Measurements from ENCODE around the gene WDR46. TPM values are rescaled to one million over a fixed set of nuclear protein-coding genes. Genes with fewer than 3 reads are reported as not detected.

WDR46 gene
- total RNA-seq, 1 experiment from 2014 or later: 90.6 TPM

- ChIA-PET RAD21 (ENCODE audit: low non-redundant PET in 1 of 2, low total read pairs in 2 of 2, uncharacterized antibody in 2 of 2, unreplicated experiment in 2 of 2) (no interaction called here), POLR2A (no interaction called here), CTCF (interaction anchor here (1.5 kb wide), 1 partner anchor 8 kb away, joined by 6 read pairs; no protein-coding TSS in a partner anchor)
- no peak overlapping the region for H2AFZ ChIP-seq (ENCODE audit: low read depth, low read length, poor library complexity, severe bottlenecking)
- DNase-seq (ENCODE audit: low read depth, low spot score) (no peak), ATAC-seq (no peak)
- H3K9me3 ChIP-seq (ENCODE audit: control insufficient read depth in 1 of 2, insufficient read depth in 1 of 2, low read depth in 1 of 2, low read length in 2 of 2): no peaks in the 10 kb centered on the region
- no peaks in the 10 kb centered on the region for H4K20me1 ChIP-seq (ENCODE audit: insufficient read depth)
- H3K27ac ChIP-seq (ENCODE audit: low read depth, low read length): no peak overlapping the region
- TF ChIP-seq ATF3 (IDR thresholded peaks at IDR 0.05): no peak
- TF ChIP-seq POLR2A (IDR thresholded peaks at IDR 0.05; ENCODE audit: borderline replicate concordance, extremely low read depth, insufficient read depth, insufficient read length): no peak
- TF ChIP-seq SP1 (IDR thresholded peaks at IDR 0.05; ENCODE audit: low read depth): no peak
- TF ChIP-seq CEBPB (IDR thresholded peaks at IDR 0.05; ENCODE audit: low read depth): no peak
- TF ChIP-seq EZH2phosphoT487 (IDR thresholded peaks at IDR 0.05; ENCODE audit: borderline replicate concordance): no peak
- no peak for TF ChIP-seq ZNF274 (IDR thresholded peaks at IDR 0.05; ENCODE audit: low read depth, low read length)
- intact Hi-C loops (cut with micrococcal nuclease): no loop called here
- no peaks in the 10 kb centered on the region for H3K79me2 ChIP-seq (ENCODE audit: insufficient read depth, low read length)
- H3K4me3 ChIP-seq (replicated peaks in 1 of 2; ENCODE audit: low read depth in 1 of 2, low read length in 2 of 2): no peak overlapping the region
- no peaks in the 10 kb centered on the region for H3K9me2 ChIP-seq (ENCODE audit: insufficient read depth)
- no peak overlapping the region for H3K4me2 ChIP-seq (ENCODE audit: low read length)
- no peak overlapping the region for H3K9ac ChIP-seq (ENCODE audit: low read length)
- H3K27me3 ChIP-seq (ENCODE audit: insufficient read depth, low read length): no peaks in the 10 kb centered on the region
- no TSS peak for BruUV-seq (replicated peaks)
- no peaks in the 10 kb centered on the region for H3K36me3 ChIP-seq (ENCODE audit: control insufficient read depth in 1 of 2, insufficient read depth in 2 of 2, low read length in 2 of 2)
- no peaks in the 10 kb centered on the region for H3K4me1 ChIP-seq (ENCODE audit: control insufficient read depth in 1 of 2, insufficient read depth in 2 of 2, low read length in 2 of 2)
These were observed 47.5 kb upstream of the WDR46 start for GRCh38 chr6:33336495-33336894.

- POLR2A ChIA-PET: no interaction called here
- Histone ChIP-seq H2AFZ (ENCODE audit: low read depth, low read length, poor library complexity, severe bottlenecking) (no peak overlapping the region), H3K79me2 (ENCODE audit: insufficient read depth, low read length) (no peaks in the 10 kb centered on the region), H3K4me2 (ENCODE audit: low read length) (no peak overlapping the region), H3K27ac (ENCODE audit: low read depth, low read length) (no peak overlapping the region), H3K9ac (ENCODE audit: low read length) (no peak overlapping the region), H3K36me3 (ENCODE audit: control insufficient read depth in 1 of 2, insufficient read depth in 2 of 2, low read length in 2 of 2) (no peaks in the 10 kb centered on the region), H3K4me1 (ENCODE audit: control insufficient read depth in 1 of 2, insufficient read depth in 2 of 2, low read length in 2 of 2) (no peaks in the 10 kb centered on the region), H3K27me3 (ENCODE audit: insufficient read depth, low read length) (no peaks in the 10 kb centered on the region), H3K4me3 (replicated peaks in 1 of 2; ENCODE audit: low read depth in 1 of 2, low read length in 2 of 2) (no peak overlapping the region), H3K9me3 (ENCODE audit: control insufficient read depth in 1 of 2, insufficient read depth in 1 of 2, low read depth in 1 of 2, low read length in 2 of 2) (no peaks in the 10 kb centered on the region), H4K20me1 (ENCODE audit: insufficient read depth) (no peaks in the 10 kb centered on the region), H3K9me2 (ENCODE audit: insufficient read depth) (no peaks in the 10 kb centered on the region)
- no peak for DNase-seq (ENCODE audit: low read depth, low spot score)
- no TSS peak for BruUV-seq (replicated peaks)
- CTCF ChIA-PET: interaction anchor here (1.5 kb wide), 1 partner anchor 9 kb away, joined by 6 read pairs; no protein-coding TSS in a partner anchor
- RAD21 ChIA-PET (ENCODE audit: low non-redundant PET in 1 of 2, low total read pairs in 2 of 2, uncharacterized antibody in 2 of 2, unreplicated experiment in 2 of 2): no interaction called here
- intact Hi-C loops (cut with micrococcal nuclease): no loop called here
- no peak for ATAC-seq
- TF ChIP-seq SRF (IDR thresholded peaks at IDR 0.05; ENCODE audit: low read depth): no peak
- TF ChIP-seq REST (IDR thresholded peaks at IDR 0.05; ENCODE audit: low read depth): no peak
- no peak for TF ChIP-seq POLR2AphosphoS5 (IDR thresholded peaks at IDR 0.05; ENCODE audit: low read depth, low read length)
- no peak for TF ChIP-seq RAD21 (IDR thresholded peaks at IDR 0.05; ENCODE audit: low read depth)
- no peak for TF ChIP-seq EZH2 (IDR thresholded peaks at IDR 0.05)
- no peak for TF ChIP-seq YY1 (IDR thresholded peaks at IDR 0.05; ENCODE audit: extremely low read depth, insufficient replicate concordance, low read depth, low read length)
- TF ChIP-seq CTCF (IDR thresholded peaks at IDR 0.05 in 2 of 3, conservative IDR thresholded peaks at IDR 0.05 in 1 of 3; ENCODE audit: borderline replicate concordance in 1 of 3, insufficient read depth in 1 of 3, low read depth in 2 of 3, low read length in 2 of 3): no peak
- no peak for TF ChIP-seq JUND (IDR thresholded peaks at IDR 0.05)
- TF ChIP-seq ATF3 (IDR thresholded peaks at IDR 0.05): no peak
- no peak for TF ChIP-seq SIN3A (IDR thresholded peaks at IDR 0.05; ENCODE audit: low read depth)
- TF ChIP-seq POLR2A (IDR thresholded peaks at IDR 0.05; ENCODE audit: borderline replicate concordance, extremely low read depth, insufficient read depth, insufficient read length): no peak
- TF ChIP-seq CEBPB (IDR thresholded peaks at IDR 0.05; ENCODE audit: low read depth): no peak
- TF ChIP-seq ZNF274 (IDR thresholded peaks at IDR 0.05; ENCODE audit: low read depth, low read length): no peak
- TF ChIP-seq EGR1 (IDR thresholded peaks at IDR 0.05; ENCODE audit: low read depth): no peak
These were observed 46.9 kb upstream of the WDR46 start for GRCh38 chr6:33335916-33336315.

Measured in HCT116 (cell line).